Measurements from ENCODE around the gene C5.

DNA sequence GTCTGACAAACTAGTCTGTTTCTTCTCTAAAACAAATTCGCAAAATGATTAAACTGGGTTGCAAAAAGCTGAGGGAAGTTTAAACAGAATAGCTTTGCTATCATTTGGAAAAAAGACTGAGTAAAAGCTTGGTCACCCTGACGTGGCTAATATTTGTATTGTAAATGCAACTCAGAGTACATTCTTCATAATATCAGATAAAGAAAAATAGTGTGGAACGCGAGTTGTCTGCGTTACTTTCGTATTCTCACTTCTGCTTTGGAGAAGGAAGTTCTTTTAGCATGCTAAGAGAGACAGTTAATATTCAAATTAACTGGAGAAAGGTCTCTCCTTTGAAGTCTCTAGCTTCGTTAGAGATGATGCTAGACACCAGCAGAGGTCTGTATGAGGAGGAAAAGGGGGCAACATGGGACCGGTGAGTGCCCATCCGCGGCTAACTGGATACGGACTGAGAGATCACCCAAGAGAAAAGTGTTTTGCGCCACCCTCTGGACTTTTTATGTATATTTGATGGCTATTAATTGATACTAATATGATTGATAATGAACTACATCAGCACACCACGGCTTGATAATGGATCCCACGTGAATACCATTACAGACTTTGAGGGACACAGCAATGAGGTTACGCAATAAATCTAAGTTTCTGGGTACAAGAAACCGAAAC is 21.8 kb upstream of the C5 start:
- no peak for TF ChIP-seq EZH2 (IDR thresholded peaks at IDR 0.05)
- TF ChIP-seq, protein P1, sequence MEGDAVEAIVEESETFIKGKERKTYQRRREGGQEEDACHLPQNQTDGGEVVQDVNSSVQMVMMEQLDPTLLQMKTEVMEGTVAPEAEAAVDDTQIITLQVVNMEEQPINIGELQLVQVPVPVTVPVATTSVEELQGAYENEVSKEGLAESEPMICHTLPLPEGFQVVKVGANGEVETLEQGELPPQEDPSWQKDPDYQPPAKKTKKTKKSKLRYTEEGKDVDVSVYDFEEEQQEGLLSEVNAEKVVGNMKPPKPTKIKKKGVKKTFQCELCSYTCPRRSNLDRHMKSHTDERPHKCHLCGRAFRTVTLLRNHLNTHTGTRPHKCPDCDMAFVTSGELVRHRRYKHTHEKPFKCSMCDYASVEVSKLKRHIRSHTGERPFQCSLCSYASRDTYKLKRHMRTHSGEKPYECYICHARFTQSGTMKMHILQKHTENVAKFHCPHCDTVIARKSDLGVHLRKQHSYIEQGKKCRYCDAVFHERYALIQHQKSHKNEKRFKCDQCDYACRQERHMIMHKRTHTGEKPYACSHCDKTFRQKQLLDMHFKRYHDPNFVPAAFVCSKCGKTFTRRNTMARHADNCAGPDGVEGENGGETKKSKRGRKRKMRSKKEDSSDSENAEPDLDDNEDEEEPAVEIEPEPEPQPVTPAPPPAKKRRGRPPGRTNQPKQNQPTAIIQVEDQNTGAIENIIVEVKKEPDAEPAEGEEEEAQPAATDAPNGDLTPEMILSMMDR (IDR thresholded peaks at IDR 0.05) = no peak
